OCI-LY7 (cell line): ENCODE measurements around the gene ZNF831. TPM values are rescaled to one million over a fixed set of nuclear protein-coding genes. Genes with fewer than 3 reads are reported as not detected.

Source experiments
- BruUV-seq: library from RNA; stranded (reverse); fragments of 400-500 nt; replicated peaks from 2 replicates; lab custom pipeline; 2021; lab: Mats Ljungman, UMichigan
- CTCF ChIA-PET: fragments of 300-600 bp; sonication (Branson Sonifier 250); formaldehyde crosslinking; loops from one replicate; lab custom pipeline; 2022; ENCODE audit warnings: antibody characterized with exemption; ENCODE audit not compliant: unreplicated experiment; lab: Charles Lee
- POLR2A ChIA-PET: fragments of 300-600 bp; sonication (Branson Sonifier 250); formaldehyde crosslinking; loops from one replicate; lab custom pipeline; 2022; ENCODE audit warnings: antibody characterized with exemption; lab: Charles Lee
- DNase-seq: peaks from one replicate; pipeline ENCODE4 v3.0.0-alpha.2; 2015; ENCODE audit warnings: low spot score
- H2AFZ ChIP-seq: fragments of 200-600 bp; sonication (generic), shearing (Covaris generic); 2 replicates; pipeline ENCODE4 v1.6.1; 2014; ENCODE audit warnings: mild to moderate bottlenecking, antibody characterized with exemption, low read length, moderate library complexity
- H3K27ac ChIP-seq: fragments of 200-600 bp; sonication (generic); 2 replicates; pipeline ENCODE4 v1.5.1; 2014; ENCODE audit warnings: mixed run types, low read depth, mild to moderate bottlenecking, moderate library complexity, low read length, inconsistent platforms; ENCODE audit not compliant: poor library complexity, severe bottlenecking
- H3K36me3 ChIP-seq: fragments of 200-600 bp; sonication (generic); 2 replicates; pipeline ENCODE4 v1.6.1; 2014; ENCODE audit warnings: mild to moderate bottlenecking, antibody characterized with exemption, low read length, moderate library complexity, mixed read lengths; ENCODE audit not compliant: insufficient read depth
- H3K4me1 ChIP-seq: fragments of 200-600 bp; sonication (generic); 2 replicates; pipeline ENCODE4 v1.5.1; 2014; ENCODE audit warnings: mild to moderate bottlenecking, low read length; ENCODE audit not compliant: insufficient read depth, poor library complexity, severe bottlenecking
- H3K4me2 ChIP-seq: fragments of 200-600 bp; sonication (generic); 2 replicates; pipeline ENCODE4 v1.6.1; 2014; ENCODE audit warnings: mild to moderate bottlenecking, low read length
- H3K4me3 ChIP-seq: fragments of 200-600 bp; sonication (generic); 2 replicates; pipeline ENCODE4 v1.5.1; 2014; ENCODE audit warnings: mild to moderate bottlenecking, low read depth, low read length; ENCODE audit not compliant: poor library complexity, severe bottlenecking
- H3K79me2 ChIP-seq: fragments of 200-600 bp; sonication (generic); 2 replicates; pipeline ENCODE4 v1.6.1; 2016; ENCODE audit warnings: low read depth, mild to moderate bottlenecking, low read length, moderate library complexity, mixed read lengths; ENCODE audit not compliant: insufficient read depth
- H3K9me2 ChIP-seq: fragments of 200-600 bp; sonication (generic); 2 replicates; pipeline ENCODE4 v1.6.1; 2016; ENCODE audit warnings: mild to moderate bottlenecking, low read length, mixed read lengths; ENCODE audit not compliant: insufficient read depth
- H3K9me3 ChIP-seq: fragments of 200-600 bp; sonication (generic); 2 replicates; pipeline ENCODE4 v1.6.1; 2014; ENCODE audit warnings: mild to moderate bottlenecking, mixed run types, low read length, mixed read lengths
- H4K20me1 ChIP-seq: fragments of 200-600 bp; sonication (generic); 2 replicates; pipeline ENCODE4 v1.6.1; 2014; ENCODE audit warnings: mild to moderate bottlenecking, antibody characterized with exemption, low read length, moderate library complexity, mixed read lengths; ENCODE audit not compliant: insufficient read depth
- EZH2phosphoT487 ChIP-seq: fragments of 200-600 bp; sonication (generic); IDR thresholded peaks from 2 replicates; pipeline ENCODE4 v1.6.1; 2018; ENCODE audit warnings: low read depth, borderline replicate concordance, mild to moderate bottlenecking, mixed run types, antibody characterized with exemption, low read length, moderate library complexity, mixed read lengths
- intact Hi-C: fragments of 100-400 bp; cut with micrococcal nuclease; formaldehyde crosslinking; loops from one replicate; pipeline ENCODE4 v1.10.0; 2022; ENCODE audit not compliant: unreplicated experiment
- total RNA-seq, 2 experiments: library from RNA; depleted of rRNA in 1 of 2; stranded (reverse); fragments of >200 nt in 1 of 2; shearing (Covaris generic) in 1 of 2; gene quantifications; 2 replicates each; pipeline ENCODE4 v1.2.3, GENCODE V29; 2014 to 2022
- TF ChIP-seq, protein P1 (sequence below): fragments of 200-600 bp; sonication (generic); conservative IDR thresholded peaks from 2 replicates; pipeline ENCODE4 v1.5.1; 2014; ENCODE audit warnings: mild to moderate bottlenecking, antibody characterized with exemption, low read length, moderate library complexity, mixed read lengths

The ZNF831 gene
- total RNA-seq, 2 experiments from 2014 or later: 5.9 to 6.3 TPM

DNA sequence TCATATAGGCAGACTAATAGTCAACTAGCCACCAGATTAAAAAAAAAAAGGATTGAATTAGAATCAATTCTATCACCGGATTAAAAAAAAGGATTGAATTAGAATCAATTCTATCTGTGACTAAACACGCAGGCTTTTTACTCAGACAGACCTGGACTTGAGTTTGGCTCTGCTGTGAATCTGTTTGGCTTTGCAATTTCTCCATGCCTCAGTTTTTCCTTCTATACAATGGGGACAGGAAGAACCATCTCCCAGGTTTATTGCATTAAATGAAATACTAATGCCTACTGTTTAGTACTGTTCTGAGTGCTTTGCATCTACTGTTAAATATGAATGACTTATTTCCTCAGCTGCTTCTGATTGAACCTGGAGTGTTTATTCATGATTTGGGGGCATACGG lies 106.8 kb downstream of the ZNF831 start:
- Histone ChIP-seq H3K79me2 (no peaks in the 10 kb centered on the region), H3K9me3 (no peaks in the 10 kb centered on the region), H3K4me3 (no peak overlapping the region), H3K27ac (no peak overlapping the region), H3K36me3 (no peaks in the 10 kb centered on the region), H3K9me2 (no peaks in the 10 kb centered on the region), H4K20me1 (no peaks in the 10 kb centered on the region), H3K4me1 (peaks cover 3% of the 10 kb centered on the region), H3K4me2 (no peak overlapping the region), H2AFZ (no peak overlapping the region)
- no peak for DNase-seq
- BruUV-seq: no TSS peak
- ChIA-PET POLR2A (interaction anchor here (0.6 kb wide), 2 partner anchors 25 to 221 kb away, joined by 3 to 4 read pairs; no protein-coding TSS in a partner anchor), CTCF (no interaction called here)
- intact Hi-C loops: no loop called here
- TF ChIP-seq, protein P1, sequence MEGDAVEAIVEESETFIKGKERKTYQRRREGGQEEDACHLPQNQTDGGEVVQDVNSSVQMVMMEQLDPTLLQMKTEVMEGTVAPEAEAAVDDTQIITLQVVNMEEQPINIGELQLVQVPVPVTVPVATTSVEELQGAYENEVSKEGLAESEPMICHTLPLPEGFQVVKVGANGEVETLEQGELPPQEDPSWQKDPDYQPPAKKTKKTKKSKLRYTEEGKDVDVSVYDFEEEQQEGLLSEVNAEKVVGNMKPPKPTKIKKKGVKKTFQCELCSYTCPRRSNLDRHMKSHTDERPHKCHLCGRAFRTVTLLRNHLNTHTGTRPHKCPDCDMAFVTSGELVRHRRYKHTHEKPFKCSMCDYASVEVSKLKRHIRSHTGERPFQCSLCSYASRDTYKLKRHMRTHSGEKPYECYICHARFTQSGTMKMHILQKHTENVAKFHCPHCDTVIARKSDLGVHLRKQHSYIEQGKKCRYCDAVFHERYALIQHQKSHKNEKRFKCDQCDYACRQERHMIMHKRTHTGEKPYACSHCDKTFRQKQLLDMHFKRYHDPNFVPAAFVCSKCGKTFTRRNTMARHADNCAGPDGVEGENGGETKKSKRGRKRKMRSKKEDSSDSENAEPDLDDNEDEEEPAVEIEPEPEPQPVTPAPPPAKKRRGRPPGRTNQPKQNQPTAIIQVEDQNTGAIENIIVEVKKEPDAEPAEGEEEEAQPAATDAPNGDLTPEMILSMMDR: no peak

DNA sequence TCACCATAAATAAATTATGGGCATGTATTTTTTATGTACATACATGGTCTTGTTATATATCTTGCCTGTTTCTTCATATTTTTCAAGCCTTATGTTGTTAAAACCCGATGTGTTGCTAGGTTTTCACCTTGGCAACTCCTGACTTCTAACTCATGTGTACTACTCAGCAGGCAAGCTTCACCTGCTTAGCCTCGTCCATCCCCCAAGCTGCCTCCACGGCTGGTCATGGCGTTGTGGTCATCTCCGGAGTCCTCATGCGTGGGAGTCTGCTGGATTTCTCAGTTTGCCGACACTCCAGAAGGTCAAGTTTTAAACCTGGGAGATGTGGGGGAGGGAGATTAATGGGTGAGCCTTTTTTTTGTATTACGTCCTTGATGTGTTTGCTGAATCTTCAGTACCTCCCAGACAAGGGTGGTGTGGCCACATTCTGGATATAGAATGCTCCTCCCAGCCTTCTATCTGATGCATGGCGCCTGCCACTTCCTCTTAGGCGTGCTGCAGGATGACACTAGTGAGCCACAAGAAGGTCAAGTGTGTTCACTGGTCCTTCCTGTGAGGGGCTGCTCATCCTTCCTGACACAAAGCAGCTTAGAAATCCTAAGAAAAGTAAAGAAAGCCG lies 110.2 kb downstream of the ZNF831 start:
- H4K20me1 ChIP-seq: no peaks in the 10 kb centered on the region
- peaks cover 3% of the 10 kb centered on the region for H3K4me1 ChIP-seq
- H3K4me3 ChIP-seq: no peak overlapping the region
- POLR2A ChIA-PET: no interaction called here
- no peaks in the 10 kb centered on the region for H3K9me2 ChIP-seq
- TF ChIP-seq, protein P1: no peak
- TF ChIP-seq EZH2phosphoT487: no peak
- CTCF ChIA-PET: no interaction called here
- no peak overlapping the region for H2AFZ ChIP-seq
- H3K36me3 ChIP-seq: no peaks in the 10 kb centered on the region
- no TSS peak for BruUV-seq
- intact Hi-C loops: no loop called here
- H3K27ac ChIP-seq: no peak overlapping the region
- H3K4me2 ChIP-seq: no peak overlapping the region
- no peaks in the 10 kb centered on the region for H3K9me3 ChIP-seq
- no peak for DNase-seq
- no peaks in the 10 kb centered on the region for H3K79me2 ChIP-seq

DNA sequence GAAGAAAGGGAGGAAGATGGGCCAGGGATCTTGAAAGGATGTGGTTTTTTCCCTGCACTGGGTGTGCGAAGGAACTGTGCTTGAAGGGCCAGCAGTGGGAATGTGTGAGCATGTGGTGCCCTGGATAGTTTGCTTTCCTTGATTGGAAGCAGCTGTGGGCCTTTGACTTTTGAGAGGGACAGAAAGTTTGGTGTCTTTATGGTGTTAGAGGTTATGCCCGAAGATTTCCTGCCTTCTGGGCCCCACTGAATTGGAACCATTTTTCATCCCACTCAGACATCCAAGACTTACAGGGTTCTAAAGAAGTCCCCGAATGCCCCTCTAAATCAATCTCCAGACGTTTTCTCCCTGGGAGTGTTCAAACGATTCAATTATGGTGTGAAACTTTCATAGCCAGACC lies 113.3 kb downstream of the ZNF831 start:
- BruUV-seq: no TSS peak
- no peaks in the 10 kb centered on the region for H4K20me1 ChIP-seq
- no peaks in the 10 kb centered on the region for H3K9me2 ChIP-seq
- H3K4me2 ChIP-seq: no peak overlapping the region
- no peaks in the 10 kb centered on the region for H3K9me3 ChIP-seq
- H3K27ac ChIP-seq: no peak overlapping the region
- TF ChIP-seq, protein P1: no peak
- intact Hi-C loops: no loop called here
- H3K4me1 ChIP-seq: no peaks in the 10 kb centered on the region
- POLR2A ChIA-PET: interaction anchor here (0.9 kb wide), 1 partner anchor 10 kb away, joined by 5 read pairs; no protein-coding TSS in a partner anchor
- no peak for DNase-seq
- no peaks in the 10 kb centered on the region for H3K36me3 ChIP-seq
- no peak overlapping the region for H2AFZ ChIP-seq
- no peaks in the 10 kb centered on the region for H3K79me2 ChIP-seq
- CTCF ChIA-PET: no interaction called here
- no peak overlapping the region for H3K4me3 ChIP-seq
